Endothelial cell of umbilical vein (primary cell): Measurements from ENCODE around the gene NALCN. TPM values are rescaled to one million over a fixed set of nuclear protein-coding genes. Genes with fewer than 3 reads are reported as not detected.
A peak's percentile ranks its signal among the peaks of the same experiment; 100 is the strongest.

Source experiments
- BruUV-seq: library from RNA; stranded (reverse); fragments of 400-500 nt; replicated peaks from 2 replicates; lab custom pipeline; 2021; lab: Mats Ljungman, UMichigan
- CTCF ChIA-PET: fragments of 300-600, 350-600 bp; sonication (Branson Sonifier 250); formaldehyde crosslinking; loops from one replicate; lab custom pipeline; 2021; ENCODE audit warnings: antibody characterized with exemption, inconsistent platforms; lab: Charles Lee
- POLR2A ChIA-PET: fragments of 300-600, 350-600 bp; sonication (Branson Sonifier 250); formaldehyde crosslinking; loops from one replicate; lab custom pipeline; 2021; ENCODE audit warnings: antibody characterized with exemption, inconsistent platforms; lab: Charles Lee
- DNase-seq: peaks from one replicate; pipeline ENCODE4 v3.0.0-alpha.2; 2011; ENCODE audit warnings: low read depth, low spot score
- FAIRE-seq: peaks from 2 replicates; lab custom pipeline; 2011; peaks lifted over from hg19 to GRCh38; lab: Jason Lieb, UNC
- H2AFZ ChIP-seq: 2 replicates; pipeline ENCODE4 v1.6.0; 2012; ENCODE audit warnings: low read depth, low read length, control low read depth, inconsistent platforms
- H3K27ac ChIP-seq: 2 replicates; pipeline ENCODE4 v1.5.1; 2011; ENCODE audit warnings: low read depth, mild to moderate bottlenecking, control low read depth, low read length, moderate library complexity; ENCODE audit not compliant: insufficient read depth
- H3K27me3 ChIP-seq, 2 experiments: 2 replicates each; pipeline versions ENCODE4 v1.6.0 to v1.6.1; 2011; ENCODE audit warnings: low read length in 2 of 2, mixed read lengths in 1 of 2; ENCODE audit not compliant: control insufficient read depth in 2 of 2, insufficient read depth in 2 of 2
- H3K36me3 ChIP-seq, 2 experiments: 2 replicates in 1 of 2; 3 replicates in 1 of 2; pipeline ENCODE4 v1.5.1; 2011; ENCODE audit warnings: low read length in 2 of 2, mild to moderate bottlenecking in 1 of 2, moderate library complexity in 1 of 2; ENCODE audit not compliant: control insufficient read depth in 2 of 2, insufficient read depth in 2 of 2; ENCODE audit errors: extremely low read depth in 1 of 2
- H3K4me1 ChIP-seq: 3 replicates; pipeline ENCODE4 v1.5.1; 2011; ENCODE audit warnings: mild to moderate bottlenecking, low read length; ENCODE audit not compliant: control insufficient read depth, insufficient read depth; ENCODE audit errors: extremely low read depth
- H3K4me2 ChIP-seq: 2 replicates; pipeline ENCODE4 v1.6.1; 2011; ENCODE audit warnings: low read length, control low read depth, mixed read lengths; ENCODE audit not compliant: insufficient read depth
- H3K4me3 ChIP-seq, 3 experiments: fragments of 200-600 bp in 1 of 3; sonication (generic), shearing (Covaris generic) in 1 of 3; replicated peaks in 1 of 3; 2 replicates each; pipeline ENCODE4 v1.5.1; 2011 to 2016; ENCODE audit warnings: control low read depth in 3 of 3, low read length in 3 of 3, mild to moderate bottlenecking in 2 of 3, inconsistent platforms in 1 of 3, low read depth in 1 of 3, moderate library complexity in 1 of 3; ENCODE audit not compliant: insufficient read depth in 1 of 3
- H3K79me2 ChIP-seq: 2 replicates; pipeline ENCODE4 v1.6.0; 2012; ENCODE audit warnings: low read length, inconsistent platforms; ENCODE audit not compliant: control insufficient read depth, insufficient read depth
- H3K9ac ChIP-seq: replicated peaks from 2 replicates; pipeline ENCODE3; 2011; ENCODE audit warnings: low read length, control low read depth; ENCODE audit not compliant: insufficient read depth; ENCODE audit errors: extremely low read depth
- H3K9me1 ChIP-seq: replicated peaks from 3 replicates; pipeline ENCODE4 v1.6.0; 2011; ENCODE audit warnings: mild to moderate bottlenecking, low read length; ENCODE audit not compliant: control insufficient read depth, insufficient read depth; ENCODE audit errors: extremely low read depth
- H3K9me3 ChIP-seq: replicated peaks from 2 replicates; pipeline ENCODE4 v1.5.1; 2012; ENCODE audit warnings: low read length, inconsistent platforms; ENCODE audit not compliant: control insufficient read depth, insufficient read depth
- H4K20me1 ChIP-seq: replicated peaks from 2 replicates; pipeline ENCODE3; 2011; ENCODE audit warnings: mild to moderate bottlenecking, low read length; ENCODE audit not compliant: control insufficient read depth, insufficient read depth; ENCODE audit errors: extremely low read depth
- CTCF ChIP-seq, 2 donors: IDR thresholded peaks; 1 replicate in 1 of 2; 2 replicates in 1 of 2; pipeline ENCODE4 v1.5.1; 2011; ENCODE audit warnings: low read length in 2 of 2, mild to moderate bottlenecking in 2 of 2, moderate library complexity in 2 of 2, control low read depth in 1 of 2, inconsistent platforms in 1 of 2, low read depth in 1 of 2; ENCODE audit not compliant: insufficient read depth in 1 of 2; ENCODE audit errors: extremely low read depth in 1 of 2
- EZH2 ChIP-seq: IDR thresholded peaks from 2 replicates; pipeline ENCODE4 v1.6.1; 2012; ENCODE audit warnings: borderline replicate concordance, low read depth, mild to moderate bottlenecking, moderate library complexity, low read length, inconsistent platforms; ENCODE audit not compliant: severe bottlenecking
- GATA2 ChIP-seq: IDR thresholded peaks from 2 replicates; pipeline ENCODE4 v1.7.0; 2011; ENCODE audit warnings: low read depth, mild to moderate bottlenecking, moderate library complexity, mixed read lengths, low read length; ENCODE audit not compliant: insufficient read length, insufficient read depth
- JUN ChIP-seq: IDR thresholded peaks from 2 replicates; pipeline ENCODE4 v1.6.1; 2011; ENCODE audit warnings: borderline replicate concordance, low read depth; ENCODE audit not compliant: insufficient read length, insufficient read depth
- MAX ChIP-seq: IDR thresholded peaks from 2 replicates; pipeline ENCODE4 v1.6.1; 2011; ENCODE audit not compliant: insufficient read depth, insufficient read length
- MYC ChIP-seq: IDR thresholded peaks from one replicate; pipeline ENCODE4 v1.6.1; 2011; ENCODE audit warnings: mild to moderate bottlenecking, low read depth, low read length
- dilution Hi-C: fragments of 300-500 bp; cut with MboI; formaldehyde crosslinking; loops from one replicate; pipeline ENCODE4 v1.15.0; 2019; ENCODE audit warnings: low sequenced_read_pairs; ENCODE audit not compliant: extremely low pct_ligation_motif_present
- intact Hi-C: fragments of 100-400 bp; cut with micrococcal nuclease; formaldehyde crosslinking; loops from one replicate; pipeline ENCODE4 v1.10.0; 2022
- polyA plus RNA-seq, 4 experiments: library from polyadenylated mRNA; depleted of rRNA in 3 of 4; stranded (reverse) in 3 of 4; unstranded in 1 of 4; fragments of >200 nt; gene quantifications; 2 replicates each; pipeline versions ENCODE4 v1.2.1 to v1.2.3, GENCODE V29; 2011 to 2012; ENCODE audit warnings: missing spikeins in 1 of 4
- total RNA-seq: library from RNA; stranded (reverse); gene quantifications from 2 replicates; pipeline ENCODE4 v1.2.3, GENCODE V29; 2021

Gene NALCN
- total and polyA plus RNA-seq, 2 donors (not counting 3 experiments of a cell fraction or from before 2014, with no cell fraction given): 3.3 to 4.4 TPM

- CTCF ChIA-PET: interaction anchor here (1.4 kb wide), 1 partner anchor 15 kb away, joined by 4 read pairs; no protein-coding TSS in a partner anchor
- no peaks in the 10 kb centered on the region for H4K20me1 ChIP-seq
- POLR2A ChIA-PET: no interaction called here
- dilution Hi-C loops (no loop called here), intact Hi-C loops (no loop called here)
- no peak overlapping the region for H3K4me3 ChIP-seq
- no peaks in the 10 kb centered on the region for H3K9me1 ChIP-seq
- no peak overlapping the region for H3K27ac ChIP-seq
- no peaks in the 10 kb centered on the region for H3K36me3 ChIP-seq
- no peak overlapping the region for H3K4me2 ChIP-seq
- H3K79me2 ChIP-seq: no peaks in the 10 kb centered on the region
- H3K4me1 ChIP-seq: no peaks in the 10 kb centered on the region
- DNase-seq (no peak), FAIRE-seq (peak; percentile 4)
- no peaks in the 10 kb centered on the region for H3K9me3 ChIP-seq
- no peaks in the 10 kb centered on the region for H3K27me3 ChIP-seq
- TF ChIP-seq MAX (no peak), EZH2 (no peak)
- BruUV-seq: no TSS peak
- H3K9ac ChIP-seq: no peak overlapping the region
- no peak overlapping the region for H2AFZ ChIP-seq
Measured at GRCh38 chr13:101085551-101085950, 330.8 kb downstream of the NALCN start.

GRCh38 chr13:101082441-101082840, 333.9 kb downstream of the NALCN start:
- CTCF ChIA-PET: no interaction called here
- H3K4me3 ChIP-seq: no peak overlapping the region
- dilution Hi-C loops: no loop called here

More at GRCh38 chr13:101082441-101082840, 333.9 kb downstream of the NALCN start:
- intact Hi-C loops: no loop called here
- H3K9ac ChIP-seq: no peak overlapping the region
- no peaks in the 10 kb centered on the region for H3K27me3 ChIP-seq
- DNase-seq: no peak
- no peaks in the 10 kb centered on the region for H4K20me1 ChIP-seq
- no peak overlapping the region for H3K4me2 ChIP-seq
- TF ChIP-seq MYC: no peak
- TF ChIP-seq GATA2: no peak
- no peak for TF ChIP-seq EZH2
- TF ChIP-seq CTCF (IDR thresholded peaks at IDR 0.05; ENCODE audit: extremely low read depth in 1 of 2, insufficient read depth in 1 of 2, low read depth in 1 of 2, low read length in 2 of 2): no peak
- no peak for TF ChIP-seq MAX
- no peak for TF ChIP-seq JUN
- no peaks in the 10 kb centered on the region for H3K4me1 ChIP-seq
- H3K36me3 ChIP-seq: no peaks in the 10 kb centered on the region
- H3K27ac ChIP-seq: no peak overlapping the region
- BruUV-seq: no TSS peak
- POLR2A ChIA-PET: interaction anchor here (0.6 kb wide), 1 partner anchor 22 kb away, joined by 5 read pairs; no protein-coding TSS in a partner anchor
- no peaks in the 10 kb centered on the region for H3K9me3 ChIP-seq
- no peak for FAIRE-seq
- no peak overlapping the region for H2AFZ ChIP-seq
- H3K79me2 ChIP-seq: no peaks in the 10 kb centered on the region
- no peaks in the 10 kb centered on the region for H3K9me1 ChIP-seq
